ENCODE results near the gene ARMC3. TPM values are rescaled to one million over a fixed set of nuclear protein-coding genes. Genes with fewer than 3 reads are reported as not detected.

ARMC3 gene
- total RNA-seq, 1 donor from 2014 or later: 0.83 TPM

GRCh38 chr10:22986771-22987542 lies 59.1 kb downstream of the ARMC3 start:
- no peak overlapping the region for H3K4me3 Mint-ChIP-seq
- no peaks in the 10 kb centered on the region for H3K9me3 Mint-ChIP-seq
- peaks cover 30% of the 10 kb centered on the region for H3K4me1 Mint-ChIP-seq
- TF ChIP-seq CTCF (IDR thresholded peaks at IDR 0.05; ENCODE audit: unreplicated experiment): peak; percentile 38
- H3K27ac Mint-ChIP-seq: no peak overlapping the region
- no peak for DNase-seq (ENCODE audit: low spot score in 2 of 2, unreplicated experiment in 2 of 2)
- H3K27me3 Mint-ChIP-seq (ENCODE audit: low read depth): no peaks in the 10 kb centered on the region
- no peaks in the 10 kb centered on the region for H3K36me3 Mint-ChIP-seq

GRCh38 chr10:22988581-22989360 lies 60.9 kb downstream of the ARMC3 start:
- H3K27ac Mint-ChIP-seq: no peak overlapping the region
- TF ChIP-seq CTCF (IDR thresholded peaks at IDR 0.05; ENCODE audit: unreplicated experiment): peak; percentile 95
- H3K9me3 Mint-ChIP-seq: no peaks in the 10 kb centered on the region
- peak overlapping the region; percentile 14 for H3K4me3 Mint-ChIP-seq
- peaks cover 25% of the 10 kb centered on the region for H3K4me1 Mint-ChIP-seq
- no peaks in the 10 kb centered on the region for H3K27me3 Mint-ChIP-seq (ENCODE audit: low read depth)
- H3K36me3 Mint-ChIP-seq: no peaks in the 10 kb centered on the region
- peak in 1 of 2 experiments; percentile 66 for DNase-seq (ENCODE audit: low spot score in 2 of 2, unreplicated experiment in 2 of 2)

- DNase-seq (ENCODE audit: low spot score in 2 of 2, unreplicated experiment in 2 of 2): no peak
- Mint-ChIP-seq H3K4me3 (no peak overlapping the region), H3K9me3 (no peaks in the 10 kb centered on the region), H3K36me3 (no peaks in the 10 kb centered on the region), H3K4me1 (peaks cover 22% of the 10 kb centered on the region), H3K27me3 (ENCODE audit: low read depth) (no peaks in the 10 kb centered on the region), H3K27ac (no peak overlapping the region)
- TF ChIP-seq CTCF (IDR thresholded peaks at IDR 0.05; ENCODE audit: unreplicated experiment): no peak
Observed at GRCh38 chr10:22990443-22990842, 62.6 kb downstream of the ARMC3 start.

- peaks cover 18% of the 10 kb centered on the region for H3K4me1 Mint-ChIP-seq
- peaks cover 1% of the 10 kb centered on the region for H3K27me3 Mint-ChIP-seq (ENCODE audit: low read depth)
- no peak for TF ChIP-seq CTCF (IDR thresholded peaks at IDR 0.05; ENCODE audit: unreplicated experiment)
- H3K9me3 Mint-ChIP-seq: no peaks in the 10 kb centered on the region
- DNase-seq (ENCODE audit: low spot score in 2 of 2, unreplicated experiment in 2 of 2): no peak
- H3K27ac Mint-ChIP-seq: no peak overlapping the region
- no peaks in the 10 kb centered on the region for H3K36me3 Mint-ChIP-seq
- H3K4me3 Mint-ChIP-seq: no peak overlapping the region
Observed at GRCh38 chr10:22992075-22992474, 64.2 kb downstream of the ARMC3 start.

- H3K9me3 Mint-ChIP-seq: no peaks in the 10 kb centered on the region
- no peak overlapping the region for H3K4me3 Mint-ChIP-seq
- no peak overlapping the region for H3K27ac Mint-ChIP-seq
- peaks cover 1% of the 10 kb centered on the region for H3K27me3 Mint-ChIP-seq (ENCODE audit: low read depth)
- no peaks in the 10 kb centered on the region for H3K36me3 Mint-ChIP-seq
- TF ChIP-seq CTCF (IDR thresholded peaks at IDR 0.05; ENCODE audit: unreplicated experiment): no peak
- no peak for DNase-seq (ENCODE audit: low spot score in 2 of 2, unreplicated experiment in 2 of 2)
- H3K4me1 Mint-ChIP-seq: peaks cover 16% of the 10 kb centered on the region
Observed at GRCh38 chr10:22992621-22993020, 64.8 kb downstream of the ARMC3 start.
